Kidney (tissue), 14 donors: ENCODE results near the gene FBXL12. TPM values are rescaled to one million over a fixed set of nuclear protein-coding genes. Genes with fewer than 3 reads are reported as not detected.
A peak's percentile ranks its signal among the peaks of the same experiment; 100 is the strongest.
"Not testable (repeated sequence)": the region's sequence is repeated elsewhere in the genome, so short reads cannot be mapped to it uniquely, and the experiment has no call there.

Source experiments
- DNase-seq, 5 donors: peaks; one replicate each; pipeline ENCODE4 v3.0.0-alpha.2; 2013 to 2020
- FAIRE-seq: peaks from 2 replicates; lab custom pipeline; 2012; peaks lifted over from hg19 to GRCh38; lab: Jason Lieb, UNC
- H3K27ac ChIP-seq, 2 donors: one replicate each; pipeline ENCODE4 v1.7.0; 2013; ENCODE audit warnings: low read depth in 2 of 2, low read length in 2 of 2, inconsistent platforms in 1 of 2
- H3K27me3 ChIP-seq: one replicate; pipeline ENCODE4 v1.7.1; 2013; ENCODE audit warnings: low read length, inconsistent platforms; ENCODE audit not compliant: control insufficient read depth, insufficient read depth
- H3K36me3 ChIP-seq, 3 donors: one replicate each; pipeline versions ENCODE4 v1.7.0 to v1.7.1; 2013; ENCODE audit warnings: low read length in 3 of 3, control low read depth in 1 of 3, inconsistent platforms in 1 of 3; ENCODE audit not compliant: insufficient read depth in 3 of 3, control insufficient read depth in 2 of 3
- H3K4me1 ChIP-seq, 3 donors: one replicate each; pipeline versions ENCODE4 v1.7.0 to v1.7.1; 2013; ENCODE audit warnings: low read length in 3 of 3, inconsistent platforms in 1 of 3, low read depth in 1 of 3; ENCODE audit not compliant: control insufficient read depth in 2 of 3, insufficient read depth in 2 of 3
- H3K4me3 ChIP-seq, 3 donors: one replicate each; pipeline versions ENCODE4 v1.7.0 to v1.8.1; 2013; ENCODE audit warnings: low read length in 3 of 3, control low read depth in 1 of 3, inconsistent platforms in 1 of 3
- H3K9ac ChIP-seq, 3 donors: one replicate each; pipeline versions ENCODE4 v1.7.0 to v1.7.1; 2013; ENCODE audit warnings: low read length in 3 of 3, control low read depth in 1 of 3, inconsistent platforms in 1 of 3
- H3K9me3 ChIP-seq, 3 donors: one replicate each; pipeline versions ENCODE4 v1.7.0 to v1.7.1; 2013; ENCODE audit warnings: low read length in 3 of 3, control low read depth in 1 of 3, inconsistent platforms in 1 of 3; ENCODE audit not compliant: control insufficient read depth in 2 of 3, insufficient read depth in 1 of 3
- intact Hi-C: fragments of 100-400 bp; cut with DNase I; formaldehyde crosslinking; loops from one replicate; pipeline ENCODE4 v1.11.1; 2022
- polyA plus RNA-seq: library from polyadenylated mRNA; stranded (reverse); fragments of 350-450 nt; fragmentation: Illumina TruSeq; extraction: RNeasy Lipid Tissue Mini Kit (QIAGEN cat#74804); gene quantifications from one replicate; pipeline ENCODE4 v1.2.3, GENCODE V29; 2014; ENCODE audit warnings: low read depth, low replicate concordance; ENCODE audit not compliant: insufficient read depth
- total RNA-seq: library from RNA; stranded (reverse); fragmentation: NEBNext Ultra II Directional; extraction: Animal tissue kit (Norgen Biotek cat#: 25700); gene quantifications from one replicate; pipeline ENCODE4 v1.2.1, GENCODE V29; 2021
- TF ChIP-seq, protein P1 (sequence below): IDR thresholded peaks from 3 replicates; pipeline ENCODE4 v1.5.1; 2012; ENCODE audit warnings: mild to moderate bottlenecking, moderate library complexity, borderline replicate concordance; ENCODE audit not compliant: insufficient read depth; ENCODE audit errors: extremely low read depth
- donor health status: control.
- donor health status: control.
- donor health status: control.
- donor health status: control.
- donor health status: control.
- donor health status: DM: yes; HTN: yes; CAD: no.
- donor health status: Normal renal cell carcinoma (clear cell type).

The FBXL12 gene
- total and polyA plus RNA-seq, 2 donors from 2014 or later = 12.7 to 22.2 TPM

GRCh38 chr19:9827289-9828238 is 8.7 kb upstream of the FBXL12 start, which contains the start of gene UBL5:
Gene UBL5, plus strand, starts transcription at chr19:9827918. Its CDS starts 420 bp downstream, at chr19:9828338.
- Histone ChIP-seq H3K36me3 (peaks cover 0 to 5% (median 0%) of the 10 kb centered on the region in 3 donors), H3K4me1 (peaks cover 4 to 8% (median 4%) of the 10 kb centered on the region in 3 donors), H3K9me3 (no peaks in the 10 kb centered on the region), H3K27ac (peak within 1 kb of the TSS in 1 of 2 donors; percentile 49), H3K4me3 (peak within 1 kb of the TSS; percentile 86 to 96 (median 91)), H3K27me3 (no peaks in the 10 kb centered on the region), H3K9ac (peak within 1 kb of the TSS; percentile 47 to 91 (median 90))
- FAIRE-seq (peak; percentile 33), DNase-seq (peak; percentile 92 to 97 (median 94))
- intact Hi-C loops = no loop called here
- TF ChIP-seq, protein P1, sequence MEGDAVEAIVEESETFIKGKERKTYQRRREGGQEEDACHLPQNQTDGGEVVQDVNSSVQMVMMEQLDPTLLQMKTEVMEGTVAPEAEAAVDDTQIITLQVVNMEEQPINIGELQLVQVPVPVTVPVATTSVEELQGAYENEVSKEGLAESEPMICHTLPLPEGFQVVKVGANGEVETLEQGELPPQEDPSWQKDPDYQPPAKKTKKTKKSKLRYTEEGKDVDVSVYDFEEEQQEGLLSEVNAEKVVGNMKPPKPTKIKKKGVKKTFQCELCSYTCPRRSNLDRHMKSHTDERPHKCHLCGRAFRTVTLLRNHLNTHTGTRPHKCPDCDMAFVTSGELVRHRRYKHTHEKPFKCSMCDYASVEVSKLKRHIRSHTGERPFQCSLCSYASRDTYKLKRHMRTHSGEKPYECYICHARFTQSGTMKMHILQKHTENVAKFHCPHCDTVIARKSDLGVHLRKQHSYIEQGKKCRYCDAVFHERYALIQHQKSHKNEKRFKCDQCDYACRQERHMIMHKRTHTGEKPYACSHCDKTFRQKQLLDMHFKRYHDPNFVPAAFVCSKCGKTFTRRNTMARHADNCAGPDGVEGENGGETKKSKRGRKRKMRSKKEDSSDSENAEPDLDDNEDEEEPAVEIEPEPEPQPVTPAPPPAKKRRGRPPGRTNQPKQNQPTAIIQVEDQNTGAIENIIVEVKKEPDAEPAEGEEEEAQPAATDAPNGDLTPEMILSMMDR = no peak

DNA sequence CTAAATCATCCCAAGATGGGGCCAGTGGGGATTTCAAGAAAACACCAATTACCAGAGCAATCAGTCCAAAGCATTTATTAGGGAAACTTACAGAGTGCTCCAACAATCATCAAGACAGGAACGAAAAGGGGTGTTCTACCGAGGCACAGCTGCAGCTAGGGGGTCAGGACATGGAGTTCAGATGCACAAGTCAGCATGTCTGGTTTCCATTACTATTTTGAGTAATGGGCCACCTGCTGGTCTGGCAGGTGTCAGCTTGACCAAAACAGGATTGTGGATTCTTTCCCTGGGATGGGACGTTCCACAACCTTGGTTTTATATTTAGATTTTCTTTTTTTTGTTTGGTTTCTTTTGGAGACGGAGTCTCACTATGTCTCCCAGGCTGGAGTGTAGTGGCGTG is 4.9 kb upstream of the FBXL12 start:
- H3K27me3 ChIP-seq = no peaks in the 10 kb centered on the region
- H3K9ac ChIP-seq = no peak overlapping the region
- peaks cover 4 to 7% (median 4%) of the 10 kb centered on the region in 3 donors for H3K4me1 ChIP-seq
- TF ChIP-seq, protein P1 = no peak
- FAIRE-seq (no peak), DNase-seq (no peak)
- H3K4me3 ChIP-seq = no peak overlapping the region
- no peaks in the 10 kb centered on the region for H3K36me3 ChIP-seq
- no peaks in the 10 kb centered on the region for H3K9me3 ChIP-seq
- intact Hi-C loops = no loop called here
- no peak overlapping the region for H3K27ac ChIP-seq

GRCh38 chr19:9820034-9820433 is 1.2 kb upstream of the FBXL12 start:
- peak overlapping the region in 2 of 3 donors; percentile 51 to 56 for H3K4me3 ChIP-seq
- peak overlapping the region in 1 of 2 donors; percentile 56 for H3K27ac ChIP-seq
- peak in 1 of 5 donors; percentile 63 for DNase-seq
- H3K27me3 ChIP-seq, H3K4me1 ChIP-seq, H3K9ac ChIP-seq, H3K36me3 ChIP-seq, H3K9me3 ChIP-seq, FAIRE-seq, intact Hi-C loops: not testable (repeated sequence)

- Histone ChIP-seq H3K27ac (peak overlapping the region; percentile 32 to 56), H3K4me3 (peak overlapping the region; percentile 45 to 56 (median 51)), H3K9ac (no peak overlapping the region), H3K4me1 (peaks cover 0 to 9% (median 6%) of the 10 kb centered on the region in 3 donors), H3K27me3 (no peaks in the 10 kb centered on the region), H3K9me3 (no peaks in the 10 kb centered on the region), H3K36me3 (no peaks in the 10 kb centered on the region)
- TF ChIP-seq, protein P1 = no peak
- DNase-seq (no peak), FAIRE-seq (no peak)
- intact Hi-C loops = no loop called here
Observed at GRCh38 chr19:9819596-9819909, 674 bp upstream of the FBXL12 start.
